ENCODE data around the gene SMIM3.
"Not testable (repeated sequence)": the region's sequence is repeated elsewhere in the genome, so short reads cannot be mapped to it uniquely, and the experiment has no call there.

SMIM3 gene

DNA sequence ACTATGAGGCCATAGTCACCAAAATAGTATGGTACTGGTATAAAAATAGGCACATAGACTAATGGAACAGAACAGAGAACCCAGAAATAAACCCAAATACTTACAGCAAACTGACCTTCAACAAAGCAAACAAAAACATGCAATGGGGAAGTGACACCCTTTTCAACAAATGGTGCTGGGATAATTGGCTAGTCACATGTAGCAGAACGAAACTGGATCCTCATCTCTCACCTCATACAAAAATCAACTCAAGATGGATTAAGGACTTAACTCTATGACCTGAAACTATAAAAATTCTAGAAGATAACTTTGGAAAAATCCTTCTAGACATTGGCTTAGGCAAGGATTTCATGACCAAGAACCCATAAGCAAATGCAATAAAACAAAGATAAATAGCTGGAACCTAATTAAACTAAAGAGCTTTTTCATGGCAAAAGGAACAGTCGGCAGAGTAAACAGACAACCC, 14.9 kb downstream of the SMIM3 start:
- DNase-seq = not testable (repeated sequence)

DNA sequence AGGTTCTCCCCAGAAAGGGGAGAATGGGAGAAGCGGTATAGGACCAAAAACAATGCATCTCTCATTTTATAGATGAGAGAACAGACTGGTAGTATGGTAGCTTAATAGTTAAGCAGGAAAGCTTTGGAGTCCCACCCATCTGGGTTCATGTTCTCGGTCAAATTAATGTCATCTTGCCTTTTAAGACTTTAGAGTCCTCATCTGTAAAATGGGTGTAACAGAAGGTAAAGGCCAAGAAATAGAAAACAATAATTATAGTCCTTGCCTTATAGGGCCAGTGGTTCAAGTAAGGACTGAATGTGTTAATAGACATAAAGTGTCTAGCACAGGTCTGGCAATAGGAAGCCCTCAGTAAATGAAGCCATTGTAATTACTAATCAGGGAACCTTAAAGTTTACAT, 16.4 kb downstream of the SMIM3 start:
- DNase-seq = no peak

GRCh38 chr5:150797384-150797783, 18.8 kb downstream of the SMIM3 start:
- no peak for DNase-seq

DNA sequence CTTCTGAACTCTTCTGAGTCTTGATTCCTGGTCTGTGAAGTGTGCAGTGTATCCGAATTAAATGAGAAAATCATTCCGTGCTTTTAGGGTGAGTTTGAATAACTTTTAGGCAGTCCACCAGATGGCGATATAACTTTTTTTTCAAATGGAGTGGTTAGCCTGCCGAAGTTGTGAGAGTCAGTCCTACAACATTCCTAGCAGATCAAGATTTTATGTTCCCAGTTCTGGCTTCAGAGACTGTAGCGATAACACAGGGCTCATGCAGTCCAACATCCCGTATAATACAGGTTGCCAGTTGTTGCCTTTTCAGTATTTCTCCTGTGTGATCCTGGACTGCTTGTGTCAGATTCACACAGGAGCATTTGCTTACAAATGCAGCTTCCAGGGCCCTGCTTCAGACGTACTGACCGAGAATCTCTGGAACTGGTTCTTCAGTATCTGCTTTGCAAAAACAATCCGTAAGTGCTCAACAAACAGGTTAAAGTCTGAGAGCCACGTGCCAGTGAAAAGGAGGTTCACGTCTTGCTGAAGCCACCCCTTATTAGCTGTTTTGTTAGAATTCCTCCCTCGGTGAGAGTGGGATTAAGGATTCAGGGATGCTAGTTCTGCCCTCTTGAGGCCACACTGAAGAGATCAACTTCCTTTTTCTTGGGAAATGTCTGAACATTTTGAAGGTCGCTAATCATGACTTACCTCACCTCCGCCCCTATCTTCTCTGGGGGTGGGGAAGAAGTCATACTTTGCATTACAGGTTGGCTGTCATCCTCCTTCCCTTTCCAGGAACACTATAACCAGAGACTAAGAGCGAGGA, 22.8 kb downstream of the SMIM3 start:
- DNase-seq = peak in 5 of 58 donors; percentile 17 to 55 (median 44)

DNA sequence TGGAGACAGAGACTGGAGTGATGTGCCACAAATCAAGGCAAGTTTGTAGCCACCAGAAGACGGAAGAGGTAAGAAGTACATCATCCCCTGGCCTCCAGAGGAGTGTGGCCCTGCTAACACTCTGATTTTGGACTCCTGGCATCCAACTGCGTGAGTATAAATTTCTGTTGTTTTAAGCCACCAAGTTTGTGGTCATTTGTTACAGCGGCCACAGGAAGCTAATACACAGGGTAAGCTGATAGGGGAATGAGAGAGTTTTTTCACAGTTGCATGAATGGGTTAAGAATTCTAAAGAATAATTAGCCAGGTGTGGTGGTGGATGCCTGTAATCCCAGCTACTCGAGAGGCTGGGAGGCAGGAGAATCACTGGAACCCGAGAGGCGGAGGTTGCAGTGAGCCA, 25.8 kb downstream of the SMIM3 start:
- no peak for DNase-seq

- no peak for DNase-seq
These were observed 30.8 kb downstream of the SMIM3 start for GRCh38 chr5:150809363-150809762.

GRCh38 chr5:150815010-150815409, 36.5 kb downstream of the SMIM3 start:
- DNase-seq = no peak

- DNase-seq = no peak
These were observed 38.4 kb downstream of the SMIM3 start for GRCh38 chr5:150816946-150817345.

DNA sequence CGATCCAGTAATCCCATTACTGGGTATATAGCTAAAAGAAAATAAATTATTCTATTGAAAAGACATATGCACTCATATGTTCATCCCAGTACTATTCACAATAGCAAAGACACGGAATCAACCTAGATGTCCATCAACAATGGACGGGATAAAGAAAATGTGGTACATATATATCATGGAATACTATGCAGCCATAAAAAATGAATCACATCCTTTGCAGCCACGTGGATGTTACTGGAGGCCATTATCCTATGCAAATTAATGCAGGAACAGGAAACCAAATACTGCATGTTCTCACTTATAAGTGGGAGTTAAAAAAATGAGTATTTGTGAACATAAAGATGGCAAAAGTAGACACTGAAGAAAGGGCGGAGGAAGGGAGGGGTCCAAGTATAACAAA, 51.2 kb downstream of the SMIM3 start:
- DNase-seq = no peak

GRCh38 chr5:150831821-150832220, 53.3 kb downstream of the SMIM3 start:
- not testable (repeated sequence) for DNase-seq

DNA sequence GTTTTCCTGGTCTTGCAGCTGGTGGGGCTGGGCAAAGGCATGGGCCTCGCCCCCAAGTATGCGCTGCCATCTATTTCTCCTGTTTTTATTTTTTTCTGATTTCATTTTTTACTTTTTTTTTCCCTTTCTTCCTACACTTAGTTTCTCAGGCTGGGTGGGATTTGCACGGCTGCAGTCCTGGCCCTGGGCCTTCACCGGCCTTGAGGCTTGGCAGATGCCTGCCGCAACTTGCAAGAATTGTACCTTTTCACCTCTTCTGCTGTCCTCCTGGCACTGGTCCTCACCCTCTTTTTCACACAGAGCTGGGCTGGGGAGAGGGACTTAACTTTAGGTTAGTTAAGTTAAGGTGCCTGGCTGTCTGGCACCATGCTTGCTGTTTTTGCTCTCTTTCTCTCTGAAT, 57.5 kb downstream of the SMIM3 start:
- no peak for DNase-seq

GRCh38 chr5:150836703-150837102, 58.1 kb downstream of the SMIM3 start:
- DNase-seq = no peak

GRCh38 chr5:150845185-150845859, 66.8 kb downstream of the SMIM3 start:
- DNase-seq = not testable (repeated sequence)

DNA sequence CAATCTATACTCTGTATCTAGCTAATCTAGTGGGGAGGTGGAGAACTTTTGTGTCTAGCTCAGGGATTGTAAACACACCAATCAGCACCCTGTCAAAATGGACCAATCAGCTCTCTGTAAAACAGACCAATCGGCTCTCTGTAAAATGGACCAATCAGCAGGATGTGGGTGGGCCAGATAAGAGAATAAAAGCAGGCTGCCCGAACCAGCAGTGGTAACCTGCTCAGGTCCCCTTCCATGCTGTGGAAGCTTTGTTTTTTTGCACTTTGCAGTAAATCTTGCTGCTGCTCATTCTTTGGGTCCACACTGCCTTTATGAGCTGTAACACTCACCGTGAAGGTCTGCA, 67.7 kb downstream of the SMIM3 start, which contains the start of gene IRGM:
IRGM (plus strand) TSS at position 214 of the 346 bp plus-strand sequence. CDS start 1,603 bp downstream, outside the sequence.
- not testable (repeated sequence) for DNase-seq
